Neuronal stem cell (in vitro differentiated cells): ENCODE measurements around the gene KRT6C.
A peak's percentile ranks its signal among the peaks of the same experiment; 100 is the strongest.

Source experiments
- DNase-seq: peaks from one replicate; pipeline ENCODE4 v3.0.0-alpha.2; 2013; ENCODE audit warnings: low spot score
- H2AFZ ChIP-seq: one replicate; pipeline ENCODE4 v1.6.1; 2013; ENCODE audit warnings: mild to moderate bottlenecking, low read length, inconsistent platforms
- H2AK5ac ChIP-seq: 2 replicates; pipeline ENCODE4 v1.6.1; 2013; ENCODE audit warnings: low read depth, mild to moderate bottlenecking, inconsistent platforms, low read length, moderate library complexity, mixed read lengths
- H2BK120ac ChIP-seq: 2 replicates; pipeline ENCODE4 v1.6.1; 2013; ENCODE audit warnings: low read depth, mild to moderate bottlenecking, inconsistent platforms, low read length, moderate library complexity, mixed read lengths
- H2BK12ac ChIP-seq: one replicate; pipeline ENCODE4 v1.6.1; 2013; ENCODE audit warnings: low read length, inconsistent platforms
- H2BK15ac ChIP-seq: 2 replicates; pipeline ENCODE4 v1.6.1; 2013; ENCODE audit warnings: mild to moderate bottlenecking, low read length, inconsistent platforms, mixed read lengths
- H2BK5ac ChIP-seq: one replicate; pipeline ENCODE4 v1.6.1; 2013; ENCODE audit warnings: inconsistent platforms, mild to moderate bottlenecking, low read length, moderate library complexity
- H3K14ac ChIP-seq: one replicate; pipeline ENCODE4 v1.6.1; 2013; ENCODE audit warnings: low read length, inconsistent platforms
- H3K18ac ChIP-seq: 2 replicates; pipeline ENCODE4 v1.6.1; 2013; ENCODE audit warnings: low read length, inconsistent platforms
- H3K23ac ChIP-seq: 2 replicates; pipeline ENCODE4 v1.6.1; 2013; ENCODE audit warnings: low read depth, mild to moderate bottlenecking, mixed read lengths, low read length, inconsistent platforms; ENCODE audit not compliant: poor library complexity
- H3K27ac ChIP-seq: replicated peaks from 3 replicates; pipeline ENCODE4 v1.5.1; 2013; ENCODE audit warnings: low read length, inconsistent platforms
- H3K27me3 ChIP-seq, 3 experiments: 2 replicates each; pipeline ENCODE4 v1.6.1; 2013; ENCODE audit warnings: low read length in 3 of 3, mild to moderate bottlenecking in 2 of 3, inconsistent platforms in 1 of 3, low read depth in 1 of 3, mixed read lengths in 1 of 3, moderate library complexity in 1 of 3; ENCODE audit not compliant: control insufficient read depth in 3 of 3, insufficient read depth in 3 of 3
- H3K36me3 ChIP-seq, 2 donors: replicated peaks in 1 of 2; 2 replicates each; pipeline ENCODE4 v1.6.1; 2013; ENCODE audit warnings: low read length in 2 of 2; ENCODE audit not compliant: control insufficient read depth in 2 of 2, insufficient read depth in 2 of 2
- H3K4ac ChIP-seq: 2 replicates; pipeline ENCODE4 v1.6.1; 2013; ENCODE audit warnings: inconsistent platforms, mild to moderate bottlenecking, low read length, moderate library complexity
- H3K4me1 ChIP-seq, 2 donors: 1 replicate in 1 of 2; 2 replicates in 1 of 2; pipeline ENCODE4 v1.6.1; 2013; ENCODE audit warnings: low read length in 2 of 2, low read depth in 1 of 2; ENCODE audit not compliant: control insufficient read depth in 2 of 2, insufficient read depth in 1 of 2
- H3K4me2 ChIP-seq: one replicate; pipeline ENCODE4 v1.6.1; 2013; ENCODE audit warnings: mild to moderate bottlenecking, low read length, inconsistent platforms; ENCODE audit not compliant: insufficient read depth, poor library complexity, severe bottlenecking
- H3K4me3 ChIP-seq, 2 donors: 2 replicates each; pipeline ENCODE4 v1.5.1; 2013; ENCODE audit warnings: low read length in 2 of 2, mild to moderate bottlenecking in 2 of 2, inconsistent platforms in 1 of 2, moderate library complexity in 1 of 2
- H3K79me1 ChIP-seq: one replicate; pipeline ENCODE4 v1.6.1; 2013; ENCODE audit warnings: low read depth, mild to moderate bottlenecking, inconsistent platforms, low read length, moderate library complexity
- H3K9ac ChIP-seq: one replicate; pipeline ENCODE4 v1.6.1; 2013; ENCODE audit warnings: mild to moderate bottlenecking, low read depth, low read length, inconsistent platforms; ENCODE audit not compliant: poor library complexity
- H3K9me3 ChIP-seq, 2 donors: replicated peaks in 1 of 2; 2 replicates each; pipeline versions ENCODE3 to v1.6.1; 2013; ENCODE audit warnings: low read length in 2 of 2, mild to moderate bottlenecking in 2 of 2, inconsistent platforms in 1 of 2, low read depth in 1 of 2, mixed read lengths in 1 of 2, moderate library complexity in 1 of 2; ENCODE audit not compliant: control insufficient read depth in 2 of 2, insufficient read depth in 1 of 2
- H4K8ac ChIP-seq: one replicate; pipeline ENCODE4 v1.6.1; 2013; ENCODE audit warnings: low read depth, mild to moderate bottlenecking, inconsistent platforms, low read length, moderate library complexity
- H4K91ac ChIP-seq: one replicate; pipeline ENCODE4 v1.6.1; 2013; ENCODE audit warnings: low read length, low read depth, mild to moderate bottlenecking, inconsistent platforms; ENCODE audit not compliant: poor library complexity
- WGBS, 2 donors: extraction: QIAGEN DNeasy Blood & Tissue Kit; methylation state at CpG; one replicate each; pipeline ENCODE4 v1.1.7; 2013; ENCODE audit warnings: missing lambda C conversion rate in 2 of 2, mixed read lengths in 1 of 2; ENCODE audit not compliant: insufficient read length in 2 of 2, insufficient replicate concordance in 1 of 2; ENCODE audit errors: extremely low coverage in 2 of 2; 5-methylcytosine and 5-hydroxymethylcytosine counted together

Gene KRT6C

DNA sequence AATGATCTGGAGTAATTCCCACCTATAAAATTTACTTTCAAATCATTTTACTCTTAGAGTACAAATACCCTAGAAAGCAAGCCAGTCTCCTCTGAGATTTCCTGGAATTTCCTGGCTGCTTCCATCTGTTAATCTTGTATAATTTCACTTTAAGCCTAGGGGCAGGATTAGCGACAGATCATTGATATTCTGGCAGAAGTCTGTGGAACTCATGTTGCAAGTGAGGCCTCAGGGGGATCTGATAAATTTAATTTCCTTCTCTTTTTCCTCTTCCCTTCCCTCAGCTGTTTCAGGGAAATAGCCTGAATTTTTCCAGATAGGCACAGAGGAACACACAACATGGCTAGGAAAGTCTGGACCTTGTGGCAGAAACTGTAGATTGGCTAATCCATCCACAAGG, 25.3 kb upstream of the KRT6C start:
- Histone ChIP-seq H3K4me3 (no peak overlapping the region), H4K8ac (no peak overlapping the region), H2BK15ac (no peak overlapping the region), H2BK120ac (no peak overlapping the region), H2AFZ (no peak overlapping the region), H3K4me1 (peaks cover 0 to 16% of the 10 kb centered on the region in 2 donors), H3K23ac (no peak overlapping the region), H3K36me3 (no peaks in the 10 kb centered on the region), H4K91ac (no peak overlapping the region), H3K18ac (no peak overlapping the region), H3K4ac (no peak overlapping the region), H3K4me2 (no peak overlapping the region), H3K9ac (no peak overlapping the region), H3K9me3 (no peaks in the 10 kb centered on the region), H3K14ac (no peak overlapping the region), H2AK5ac (no peak overlapping the region), H3K27ac (no peak overlapping the region), H2BK12ac (no peak overlapping the region), H2BK5ac (no peak overlapping the region), H3K27me3 (no peaks in the 10 kb centered on the region), H3K79me1 (no peaks in the 10 kb centered on the region)
- no peak for DNase-seq
- WGBS, 2 donors = no CpG with 5 or more reads among the region's 1 CpG

DNA sequence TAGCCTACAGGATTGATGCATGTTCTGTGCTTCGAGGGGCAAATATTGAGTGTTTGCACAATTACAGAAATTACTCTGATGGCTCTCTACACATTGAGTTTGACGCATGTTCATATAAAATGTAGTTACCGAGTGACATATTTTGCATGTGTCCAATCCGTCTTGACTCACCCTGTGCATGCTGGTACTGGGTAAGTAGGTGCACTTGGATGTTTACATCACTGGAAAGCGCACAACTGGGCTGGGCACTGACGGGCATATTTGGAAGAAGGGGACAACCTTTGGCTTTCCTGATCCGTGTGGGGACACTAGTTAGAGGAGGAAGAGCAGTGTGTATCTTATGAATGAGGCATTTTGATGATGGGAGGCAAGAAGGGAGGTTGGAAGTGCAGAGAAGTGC, 24.4 kb upstream of the KRT6C start:
- no peak overlapping the region for H2AK5ac ChIP-seq
- no peak overlapping the region for H3K23ac ChIP-seq
- H2BK12ac ChIP-seq = no peak overlapping the region
- no peak overlapping the region for H3K4me3 ChIP-seq
- DNase-seq = no peak
- H3K14ac ChIP-seq = no peak overlapping the region
- H3K4ac ChIP-seq = no peak overlapping the region
- no peak overlapping the region for H2BK15ac ChIP-seq
- no peak overlapping the region for H3K27ac ChIP-seq
- H3K4me2 ChIP-seq = no peak overlapping the region
- H3K27me3 ChIP-seq = peaks cover 0 to 5% (median 0%) of the 10 kb centered on the region in 3 experiments
- no peak overlapping the region for H2AFZ ChIP-seq
- H2BK120ac ChIP-seq = no peak overlapping the region
- WGBS, 2 donors = no CpG with 5 or more reads among the region's 7 CpGs
- H4K91ac ChIP-seq = no peak overlapping the region
- H2BK5ac ChIP-seq = no peak overlapping the region
- no peaks in the 10 kb centered on the region for H3K36me3 ChIP-seq
- H3K4me1 ChIP-seq = peaks cover 0 to 16% of the 10 kb centered on the region in 2 donors
- H3K9me3 ChIP-seq = no peaks in the 10 kb centered on the region
- H4K8ac ChIP-seq = no peak overlapping the region
- H3K9ac ChIP-seq = no peak overlapping the region
- H3K79me1 ChIP-seq = no peaks in the 10 kb centered on the region
- H3K18ac ChIP-seq = no peak overlapping the region

DNA sequence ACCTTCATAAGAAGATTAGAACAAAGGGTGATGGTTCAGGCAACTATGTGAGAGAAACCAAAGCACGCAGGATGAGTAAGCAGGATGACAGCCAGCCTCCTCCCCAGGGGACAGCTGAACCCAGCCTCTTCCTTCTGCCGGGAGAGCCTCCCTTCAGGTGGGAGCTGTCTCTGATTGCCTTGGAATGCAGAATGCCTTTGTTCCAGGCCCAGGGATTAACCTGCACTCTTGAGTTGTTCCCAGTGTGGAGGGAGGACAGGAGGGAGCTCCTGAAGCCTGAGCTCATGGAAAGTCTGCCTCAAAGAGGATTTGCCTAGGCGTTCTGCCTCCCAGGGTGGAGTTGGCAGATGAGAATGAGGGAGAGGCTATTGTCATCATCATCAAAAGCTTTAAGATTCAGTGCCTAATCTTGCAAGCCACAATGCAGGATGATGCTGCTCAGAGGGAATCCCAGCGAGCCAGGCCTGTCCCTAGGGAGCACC, 23.0 kb upstream of the KRT6C start:
- peak; percentile 12 for DNase-seq
- Histone ChIP-seq H2BK12ac (no peak overlapping the region), H2BK5ac (no peak overlapping the region), H3K14ac (no peak overlapping the region), H3K4me2 (no peak overlapping the region), H3K9ac (no peak overlapping the region), H3K79me1 (no peaks in the 10 kb centered on the region), H3K4ac (no peak overlapping the region), H3K27ac (no peak overlapping the region), H3K27me3 (peaks cover 0 to 5% (median 0%) of the 10 kb centered on the region in 3 experiments), H4K91ac (no peak overlapping the region), H3K9me3 (no peaks in the 10 kb centered on the region), H3K36me3 (no peaks in the 10 kb centered on the region), H3K18ac (peak overlapping the region; percentile 15), H2BK15ac (no peak overlapping the region), H3K4me1 (peaks cover 0 to 16% of the 10 kb centered on the region in 2 donors), H2AK5ac (peak overlapping the region; percentile 9), H3K23ac (no peak overlapping the region), H3K4me3 (no peak overlapping the region), H2AFZ (no peak overlapping the region), H4K8ac (no peak overlapping the region), H2BK120ac (no peak overlapping the region)
- WGBS, 2 donors = no CpG with 5 or more reads among the region's 4 CpGs

DNA sequence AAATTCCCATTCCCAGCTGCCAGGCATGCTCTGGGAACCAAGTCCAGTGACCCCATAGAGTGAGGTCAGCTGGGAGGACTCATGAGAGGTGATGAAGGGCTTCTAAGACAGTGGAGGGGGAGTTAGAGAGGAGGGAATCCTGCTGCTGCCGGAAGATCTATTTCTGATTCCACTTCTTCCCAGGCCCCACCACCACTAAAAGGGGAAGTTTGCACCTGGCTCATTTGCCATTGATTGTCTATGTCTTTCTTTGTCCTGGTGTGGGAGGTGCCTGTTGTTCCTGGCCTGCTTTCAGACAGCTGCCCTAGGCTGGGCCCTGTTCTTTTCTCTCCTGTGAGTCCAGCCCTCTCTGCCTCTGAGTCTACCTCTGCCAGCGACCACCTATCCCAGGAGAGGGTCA, 22.4 kb upstream of the KRT6C start:
- no peak for DNase-seq
- no peak overlapping the region for H4K8ac ChIP-seq
- WGBS, 2 donors = no CpG with 5 or more reads among the region's 2 CpGs
- no peak overlapping the region for H2AFZ ChIP-seq
- no peak overlapping the region for H3K9ac ChIP-seq
- H3K18ac ChIP-seq = no peak overlapping the region
- no peaks in the 10 kb centered on the region for H3K9me3 ChIP-seq
- no peak overlapping the region for H4K91ac ChIP-seq
- H2BK120ac ChIP-seq = no peak overlapping the region
- peaks cover 0 to 16% of the 10 kb centered on the region in 2 donors for H3K4me1 ChIP-seq
- H3K14ac ChIP-seq = no peak overlapping the region
- no peak overlapping the region for H3K4me3 ChIP-seq
- H3K79me1 ChIP-seq = no peaks in the 10 kb centered on the region
- no peak overlapping the region for H2BK15ac ChIP-seq
- no peak overlapping the region for H2BK5ac ChIP-seq
- H2AK5ac ChIP-seq = peak overlapping the region; percentile 9
- H2BK12ac ChIP-seq = no peak overlapping the region
- no peak overlapping the region for H3K4me2 ChIP-seq
- H3K4ac ChIP-seq = no peak overlapping the region
- peaks cover 0 to 8% (median 0%) of the 10 kb centered on the region in 3 experiments for H3K27me3 ChIP-seq
- H3K36me3 ChIP-seq = no peaks in the 10 kb centered on the region
- no peak overlapping the region for H3K23ac ChIP-seq
- no peak overlapping the region for H3K27ac ChIP-seq
